ENCODE measurements around the gene MACROH2A1. TPM values are rescaled to one million over a fixed set of nuclear protein-coding genes. Genes with fewer than 3 reads are reported as not detected.

The MACROH2A1 gene
- total and polyA plus RNA-seq, 2 donors (not counting 1 experiment from before 2014, with no cell fraction given) = 95.6 to 191 TPM

GRCh38 chr5:135422419-135422818, 23.4 kb upstream of the MACROH2A1 start:
- Histone ChIP-seq H3K27me3 (ENCODE audit: control insufficient read depth, insufficient read depth, low read length) (no peaks in the 10 kb centered on the region), H2AFZ (ENCODE audit: low read length) (no peak overlapping the region), H3K36me3 (ENCODE audit: control insufficient read depth, insufficient read depth, low read length) (no peaks in the 10 kb centered on the region), H3K79me2 (ENCODE audit: control insufficient read depth, insufficient read depth, low read length) (no peaks in the 10 kb centered on the region), H3K4me2 (ENCODE audit: extremely low read depth, insufficient read depth, low read length) (no peak overlapping the region), H4K20me1 (ENCODE audit: control insufficient read depth, extremely low read depth, insufficient read depth, low read length) (no peaks in the 10 kb centered on the region), H3K4me3 (replicated peaks in 1 of 4; ENCODE audit: control extremely low read depth in 1 of 4, insufficient read depth in 1 of 4, low read depth in 3 of 4, low read length in 4 of 4) (no peak overlapping the region), H3K27ac (ENCODE audit: insufficient read depth, low read length) (no peak overlapping the region), H3K4me1 (ENCODE audit: control insufficient read depth, extremely low read depth, insufficient read depth, low read length) (no peaks in the 10 kb centered on the region), H3K9me3 (ENCODE audit: control insufficient read depth, insufficient read depth, low read depth, low read length) (no peaks in the 10 kb centered on the region), H3K9ac (ENCODE audit: insufficient read depth, low read length) (no peak overlapping the region)
- no peak for DNase-seq (ENCODE audit: low read depth in 2 of 2)
- TF ChIP-seq EZH2 (IDR thresholded peaks at IDR 0.05; ENCODE audit: low read length, missing control alignments) = no peak
- TF ChIP-seq CTCF (conservative IDR thresholded peaks at IDR 0.05 in 1 of 2, IDR thresholded peaks at IDR 0.05 in 1 of 2; ENCODE audit: low read depth in 1 of 2, low read length in 2 of 2) = no peak

DNA sequence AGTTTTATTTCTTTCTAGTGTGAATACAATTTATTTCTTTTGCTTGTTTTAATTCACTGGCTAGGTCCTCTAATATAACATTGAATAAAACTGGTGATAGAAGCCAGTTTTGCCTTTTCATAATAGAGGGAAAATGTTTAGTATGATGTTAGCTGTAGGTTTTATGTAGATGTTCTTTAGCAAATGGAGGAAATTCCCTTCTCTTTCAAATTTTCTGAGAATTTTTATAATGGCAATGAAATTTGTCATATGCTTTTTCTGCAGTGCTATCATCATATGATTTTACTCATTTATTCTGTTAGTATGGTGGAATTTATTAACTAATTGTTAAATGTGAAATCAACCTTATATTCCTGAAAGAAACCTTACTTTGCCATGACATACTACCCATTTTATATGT, 18.1 kb upstream of the MACROH2A1 start:
- Histone ChIP-seq H3K4me2 (ENCODE audit: extremely low read depth, insufficient read depth, low read length) (no peak overlapping the region), H3K79me2 (ENCODE audit: control insufficient read depth, insufficient read depth, low read length) (no peaks in the 10 kb centered on the region), H3K4me1 (ENCODE audit: control insufficient read depth, extremely low read depth, insufficient read depth, low read length) (no peaks in the 10 kb centered on the region), H4K20me1 (ENCODE audit: control insufficient read depth, extremely low read depth, insufficient read depth, low read length) (no peaks in the 10 kb centered on the region), H2AFZ (ENCODE audit: low read length) (no peak overlapping the region), H3K27ac (ENCODE audit: insufficient read depth, low read length) (no peak overlapping the region), H3K4me3 (replicated peaks in 1 of 4; ENCODE audit: control extremely low read depth in 1 of 4, insufficient read depth in 1 of 4, low read depth in 3 of 4, low read length in 4 of 4) (no peak overlapping the region), H3K27me3 (ENCODE audit: control insufficient read depth, insufficient read depth, low read length) (no peaks in the 10 kb centered on the region), H3K9me3 (ENCODE audit: control insufficient read depth, insufficient read depth, low read depth, low read length) (no peaks in the 10 kb centered on the region), H3K9ac (ENCODE audit: insufficient read depth, low read length) (no peak overlapping the region), H3K36me3 (ENCODE audit: control insufficient read depth, insufficient read depth, low read length) (no peaks in the 10 kb centered on the region)
- TF ChIP-seq EZH2 (IDR thresholded peaks at IDR 0.05; ENCODE audit: low read length, missing control alignments) (no peak), CTCF (conservative IDR thresholded peaks at IDR 0.05 in 1 of 2, IDR thresholded peaks at IDR 0.05 in 1 of 2; ENCODE audit: low read depth in 1 of 2, low read length in 2 of 2) (no peak)
- DNase-seq (ENCODE audit: low read depth in 2 of 2) = no peak

DNA sequence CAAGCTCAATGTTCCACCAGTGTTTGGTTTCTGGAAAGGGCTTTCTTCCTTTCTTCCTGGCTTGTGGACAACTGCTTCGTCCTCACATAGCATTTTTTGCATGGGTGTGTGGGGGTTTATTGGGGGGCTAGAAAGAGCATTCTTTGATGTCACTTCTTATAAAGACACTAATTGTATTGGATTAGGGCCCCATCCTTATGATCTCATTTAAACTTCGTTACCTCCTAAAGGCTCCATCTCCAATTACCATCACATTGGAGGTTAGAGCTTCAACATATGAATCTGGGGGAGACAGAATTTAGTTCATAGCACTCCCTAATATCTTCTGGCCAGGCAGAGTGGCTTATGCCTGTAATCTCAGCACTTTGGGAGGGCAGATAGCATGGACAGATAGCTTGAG, 6.1 kb upstream of the MACROH2A1 start:
- Histone ChIP-seq H3K4me2 (ENCODE audit: extremely low read depth, insufficient read depth, low read length) (no peak overlapping the region), H3K9ac (ENCODE audit: insufficient read depth, low read length) (no peak overlapping the region), H3K9me3 (ENCODE audit: control insufficient read depth, insufficient read depth, low read depth, low read length) (no peaks in the 10 kb centered on the region), H2AFZ (ENCODE audit: low read length) (no peak overlapping the region), H3K79me2 (ENCODE audit: control insufficient read depth, insufficient read depth, low read length) (no peaks in the 10 kb centered on the region), H4K20me1 (ENCODE audit: control insufficient read depth, extremely low read depth, insufficient read depth, low read length) (no peaks in the 10 kb centered on the region), H3K36me3 (ENCODE audit: control insufficient read depth, insufficient read depth, low read length) (no peaks in the 10 kb centered on the region), H3K27me3 (ENCODE audit: control insufficient read depth, insufficient read depth, low read length) (no peaks in the 10 kb centered on the region), H3K4me3 (replicated peaks in 1 of 4; ENCODE audit: control extremely low read depth in 1 of 4, insufficient read depth in 1 of 4, low read depth in 3 of 4, low read length in 4 of 4) (no peak overlapping the region), H3K4me1 (ENCODE audit: control insufficient read depth, extremely low read depth, insufficient read depth, low read length) (no peaks in the 10 kb centered on the region), H3K27ac (ENCODE audit: insufficient read depth, low read length) (no peak overlapping the region)
- no peak for DNase-seq (ENCODE audit: low read depth in 2 of 2)
- TF ChIP-seq EZH2 (IDR thresholded peaks at IDR 0.05; ENCODE audit: low read length, missing control alignments) (no peak), CTCF (conservative IDR thresholded peaks at IDR 0.05 in 1 of 2, IDR thresholded peaks at IDR 0.05 in 1 of 2; ENCODE audit: low read depth in 1 of 2, low read length in 2 of 2) (no peak)
